Colon (tissue), 2 donors: ENCODE data around the gene KIAA1549.

ENCODE experiments used
- FAIRE-seq: peaks from 2 replicates; lab custom pipeline; 2012; peaks lifted over from hg19 to GRCh38; lab: Jason Lieb, UNC
- donor health status: control.
- donor health status: control.

Gene KIAA1549

GRCh38 chr7:138903186-138903820 lies 77.9 kb downstream of the KIAA1549 start:
- FAIRE-seq: no peak

- no peak for FAIRE-seq
These were observed 79.0 kb downstream of the KIAA1549 start for GRCh38 chr7:138902161-138902560.

- no peak for FAIRE-seq
These were observed 81.0 kb downstream of the KIAA1549 start for GRCh38 chr7:138900035-138900828.

- no peak for FAIRE-seq
These were observed 82.4 kb downstream of the KIAA1549 start for GRCh38 chr7:138898802-138899201.

GRCh38 chr7:138898255-138898654 lies 82.9 kb downstream of the KIAA1549 start:
- no peak for FAIRE-seq

- FAIRE-seq: no peak
These were observed 85.5 kb downstream of the KIAA1549 start for GRCh38 chr7:138895679-138896078.

GRCh38 chr7:138893258-138893657 lies 87.9 kb downstream of the KIAA1549 start:
- no peak for FAIRE-seq

- FAIRE-seq: no peak
These were observed 88.4 kb downstream of the KIAA1549 start for GRCh38 chr7:138892812-138893211.

GRCh38 chr7:138892006-138892630 lies 89.1 kb downstream of the KIAA1549 start:
- no peak for FAIRE-seq

GRCh38 chr7:138891446-138891810 lies 89.8 kb downstream of the KIAA1549 start:
- FAIRE-seq: no peak

- FAIRE-seq: no peak
These were observed 90.4 kb downstream of the KIAA1549 start for GRCh38 chr7:138890499-138891445.

GRCh38 chr7:138889582-138890498 lies 91.3 kb downstream of the KIAA1549 start:
- no peak for FAIRE-seq

- FAIRE-seq: no peak
These were observed 93.1 kb downstream of the KIAA1549 start for GRCh38 chr7:138887872-138888656.

- no peak for FAIRE-seq
These were observed 94.0 kb downstream of the KIAA1549 start for GRCh38 chr7:138887085-138887710.

GRCh38 chr7:138886501-138886917 lies 94.7 kb downstream of the KIAA1549 start:
- FAIRE-seq: no peak

- FAIRE-seq: no peak
These were observed 95.6 kb downstream of the KIAA1549 start for GRCh38 chr7:138885383-138886147.

- FAIRE-seq: no peak
These were observed 98.9 kb downstream of the KIAA1549 start for GRCh38 chr7:138882249-138882648.

- FAIRE-seq: no peak
These were observed 99.5 kb downstream of the KIAA1549 start for GRCh38 chr7:138881579-138882188.
